ENCODE measurements around the gene LYPD3.

Gene LYPD3

GRCh38 chr19:43435775-43436174 lies 29.6 kb downstream of the LYPD3 start:
- DNase-seq (ENCODE audit: low read depth in 1 of 2, low spot score in 1 of 2), result no peak

- DNase-seq (ENCODE audit: low read depth in 1 of 2, low spot score in 1 of 2), result no peak
These were observed 31.7 kb downstream of the LYPD3 start for GRCh38 chr19:43433689-43434088.

- DNase-seq (ENCODE audit: low read depth in 1 of 2, low spot score in 1 of 2), result no peak
These were observed 32.1 kb downstream of the LYPD3 start for GRCh38 chr19:43433358-43433673.

GRCh38 chr19:43430976-43431375 lies 34.4 kb downstream of the LYPD3 start:
- DNase-seq (ENCODE audit: low read depth in 1 of 2, low spot score in 1 of 2), result no peak

- no peak for DNase-seq (ENCODE audit: low read depth in 1 of 2, low spot score in 1 of 2)
These were observed 35.2 kb downstream of the LYPD3 start for GRCh38 chr19:43430142-43430710.

- DNase-seq (ENCODE audit: low read depth in 1 of 2, low spot score in 1 of 2), result no peak
These were observed 36.0 kb downstream of the LYPD3 start for GRCh38 chr19:43429395-43429794.

- DNase-seq (ENCODE audit: low read depth in 1 of 2, low spot score in 1 of 2), result no peak
These were observed 39.6 kb downstream of the LYPD3 start for GRCh38 chr19:43425567-43426392.

- DNase-seq (ENCODE audit: low read depth in 1 of 2, low spot score in 1 of 2), result no peak
These were observed 41.6 kb downstream of the LYPD3 start for GRCh38 chr19:43423779-43424178.

GRCh38 chr19:43422689-43423066 lies 42.7 kb downstream of the LYPD3 start:
- no peak for DNase-seq (ENCODE audit: low read depth in 1 of 2, low spot score in 1 of 2)

GRCh38 chr19:43422000-43422688 lies 43.3 kb downstream of the LYPD3 start:
- no peak for DNase-seq (ENCODE audit: low read depth in 1 of 2, low spot score in 1 of 2)

GRCh38 chr19:43420954-43421353 lies 44.5 kb downstream of the LYPD3 start:
- DNase-seq (ENCODE audit: low read depth in 1 of 2, low spot score in 1 of 2), result no peak

- no peak for DNase-seq (ENCODE audit: low read depth in 1 of 2, low spot score in 1 of 2)
These were observed 48.3 kb downstream of the LYPD3 start for GRCh38 chr19:43416951-43417623.

- DNase-seq (ENCODE audit: low read depth in 1 of 2, low spot score in 1 of 2), result no peak
These were observed 50.9 kb downstream of the LYPD3 start, which contains the start of gene TEX101 for GRCh38 chr19:43414554-43414953. TEX101 (plus strand) TSS chr19:43414890; CDS start chr19:43415920, 1,030 bp downstream.

- DNase-seq (ENCODE audit: low read depth in 1 of 2, low spot score in 1 of 2), result no peak
These were observed 53.0 kb downstream of the LYPD3 start for GRCh38 chr19:43412441-43412840.

Data from activated CD4-positive, alpha-beta T cell treated with anti-CD3 and anti-CD28 coated beads, Interleukin-2, amount 50 U/mL, for 24 hours (primary cell).